ENCODE data around the gene CHI3L1.

GRCh38 chr1:203167026-203167912 lies 19.2 kb downstream of the CHI3L1 start:
- no peak for TF ChIP-seq EZH2phosphoT487 (IDR thresholded peaks at IDR 0.05; ENCODE audit: insufficient read depth, low read depth)
- no peak for TF ChIP-seq EZH2 (IDR thresholded peaks at IDR 0.05; ENCODE audit: insufficient read depth, poor library complexity, severe bottlenecking)

Data from GM23248 (cell line).